Right renal cortex interstitium (tissue), 3 donors: ENCODE data around the gene NUDT9. TPM values are rescaled to one million over a fixed set of nuclear protein-coding genes. Genes with fewer than 3 reads are reported as not detected.
"Not testable (repeated sequence)": the region's sequence is repeated elsewhere in the genome, so short reads cannot be mapped to it uniquely, and the experiment has no call there.

Experiments
- DNase-seq, 3 donors: peaks; one replicate each; pipeline ENCODE4 v3.0.0-alpha.2; 2013; ENCODE audit warnings: low read depth in 3 of 3, low spot score in 2 of 3
- polyA plus RNA-seq, 3 donors: library from polyadenylated mRNA; unstranded; fragments of 120-200 nt; gene quantifications; one replicate each; pipeline ENCODE4 v1.2.1, GENCODE V29; 2013; ENCODE audit not compliant: insufficient read length in 3 of 3

NUDT9 gene
- polyA plus RNA-seq, 3 donors: 76.5 to 79.7 (median 78.8) TPM

DNA sequence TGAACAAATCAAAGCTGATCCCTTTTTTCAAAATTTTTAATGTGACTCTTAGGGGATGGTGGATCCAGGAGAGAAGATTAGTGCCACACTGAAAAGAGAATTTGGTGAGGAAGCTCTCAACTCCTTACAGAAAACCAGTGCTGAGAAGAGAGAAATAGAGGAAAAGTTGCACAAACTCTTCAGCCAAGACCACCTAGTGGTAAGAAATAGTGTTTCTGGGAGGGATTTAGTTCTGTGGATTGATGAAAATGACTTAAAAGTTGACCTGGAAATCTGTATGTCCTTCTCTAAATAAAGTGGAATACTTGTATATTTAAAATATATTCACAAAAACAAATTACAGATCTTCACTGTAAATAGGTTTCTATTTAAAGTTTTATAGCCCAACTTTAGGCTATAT lies 29.2 kb downstream of the NUDT9 start:
- no peak for DNase-seq

DNA sequence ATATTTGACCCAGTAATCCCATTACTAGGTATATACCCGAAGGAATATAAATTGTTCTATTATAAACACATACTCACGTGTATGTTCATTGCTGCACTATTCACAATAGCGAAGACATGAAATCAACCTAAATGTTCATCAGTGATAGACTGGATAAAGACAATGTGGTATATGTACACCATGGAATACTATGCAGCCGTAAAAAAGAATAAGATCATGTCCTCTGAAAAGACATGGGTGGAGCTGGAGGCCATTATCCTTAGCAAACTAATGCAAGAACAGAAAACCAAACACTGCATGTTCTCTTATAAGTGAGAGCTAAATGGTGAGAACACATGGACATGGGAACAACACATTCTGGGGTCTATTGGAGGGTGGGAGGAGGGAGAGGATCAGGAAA lies 36.5 kb downstream of the NUDT9 start:
- no peak for DNase-seq

DNA sequence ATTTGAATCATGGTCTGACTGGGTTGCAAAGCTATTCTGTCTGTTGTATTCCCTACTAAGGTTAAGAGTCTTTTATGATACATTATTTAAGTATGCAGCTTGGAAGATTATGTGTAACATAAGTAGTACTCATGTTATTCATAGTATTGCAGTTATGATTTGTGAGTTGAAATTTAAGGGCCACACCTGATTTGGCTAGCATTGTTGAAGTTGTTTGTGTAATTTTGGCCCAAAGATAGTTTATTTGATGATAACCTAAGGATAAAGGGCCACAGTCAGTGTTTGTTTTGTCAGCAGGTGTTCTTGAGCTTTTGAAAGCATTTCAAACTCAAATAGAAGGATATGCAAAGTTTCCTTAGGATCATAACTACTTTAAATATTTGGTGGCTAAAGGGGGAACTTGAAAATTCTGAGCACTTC lies 38.9 kb downstream of the NUDT9 start:
- DNase-seq: no peak

DNA sequence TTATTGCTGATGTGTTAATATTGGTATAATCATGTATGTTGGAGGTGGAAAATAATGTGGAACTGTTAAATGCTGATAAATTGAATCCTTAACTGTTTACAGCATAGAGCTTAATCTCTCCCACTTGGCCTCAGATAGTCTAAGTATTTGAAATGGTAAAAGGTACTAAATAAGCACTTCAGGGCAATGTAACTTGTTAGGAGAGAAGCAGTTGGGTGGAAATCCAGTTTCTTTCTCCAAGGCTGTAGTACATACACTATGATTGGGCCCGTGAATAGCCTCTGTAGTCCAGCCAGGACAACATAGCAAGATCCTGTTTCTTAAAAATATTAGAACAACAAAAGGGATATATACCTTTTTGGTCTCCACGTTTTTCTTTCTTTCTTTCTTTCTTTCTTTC lies 39.7 kb downstream of the NUDT9 start:
- DNase-seq: no peak

DNA sequence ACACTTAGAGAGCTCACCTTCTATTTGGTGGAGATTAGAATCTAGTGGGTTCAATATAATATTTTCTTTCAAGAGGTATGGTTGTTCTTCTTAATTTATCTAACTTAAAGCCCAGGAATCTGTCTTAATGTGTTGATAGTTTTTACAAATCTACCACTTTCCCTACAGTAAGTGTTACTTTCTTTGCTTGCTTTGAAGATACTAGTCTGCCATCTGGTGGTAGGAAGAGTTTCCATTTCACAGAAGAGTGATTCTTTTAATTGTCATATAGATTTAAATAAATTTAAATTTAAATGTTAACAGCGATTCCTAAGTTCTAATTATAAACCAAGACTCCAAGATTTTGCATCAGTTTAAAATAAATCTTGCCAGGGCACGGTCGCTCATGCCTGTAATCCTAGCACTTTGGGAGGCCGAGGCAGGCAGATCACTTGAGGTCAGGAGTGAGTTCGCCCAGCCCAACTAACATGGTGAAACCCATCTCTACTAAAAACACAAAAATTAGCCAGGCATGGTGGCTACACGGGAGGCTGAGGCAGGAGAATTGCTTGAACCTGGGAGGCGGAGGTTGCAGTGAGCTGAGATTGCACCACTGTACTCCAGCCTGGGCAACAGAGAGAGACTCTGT lies 43.5 kb downstream of the NUDT9 start:
- DNase-seq: peak; percentile 21 to 27 (median 27)

DNA sequence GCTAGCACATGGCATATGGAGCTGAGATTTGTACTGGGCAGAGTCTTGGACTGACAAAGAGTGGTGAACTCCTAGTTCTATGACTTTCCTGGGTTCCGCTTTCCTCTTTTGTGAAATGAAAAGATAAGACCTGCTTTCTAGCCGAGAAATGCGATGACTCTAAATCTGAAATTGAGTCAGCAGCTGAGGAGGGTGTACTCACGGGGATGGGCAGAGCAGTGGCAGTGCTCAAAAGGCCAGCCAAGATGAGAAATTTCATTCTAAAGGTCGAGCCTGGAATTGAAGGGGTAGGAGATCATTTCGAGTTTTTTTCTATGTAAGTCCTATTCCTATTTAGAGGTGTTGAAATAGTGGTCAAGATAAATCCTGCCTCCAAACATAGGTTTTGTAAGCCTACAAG lies 47.0 kb downstream of the NUDT9 start:
- no peak for DNase-seq

DNA sequence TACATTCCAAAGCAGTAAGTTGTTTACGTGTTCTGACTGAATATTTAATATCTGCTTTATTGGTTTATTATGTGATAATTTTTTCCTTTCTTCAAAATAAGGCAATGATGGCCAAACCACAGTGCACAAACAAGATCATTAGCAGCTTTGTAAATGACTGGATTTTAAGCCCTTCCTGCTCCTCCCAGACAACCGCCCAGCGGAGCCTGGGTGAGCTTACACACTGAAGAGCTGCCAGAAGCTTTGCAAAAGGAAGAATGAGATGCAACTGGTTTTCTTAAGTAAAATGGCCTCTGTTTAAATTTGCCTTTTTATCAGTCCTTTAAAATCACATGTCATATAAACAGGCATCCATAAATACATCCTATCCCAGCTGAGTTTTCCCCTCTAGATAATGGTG lies 54.6 kb downstream of the NUDT9 start:
- DNase-seq: no peak

DNA sequence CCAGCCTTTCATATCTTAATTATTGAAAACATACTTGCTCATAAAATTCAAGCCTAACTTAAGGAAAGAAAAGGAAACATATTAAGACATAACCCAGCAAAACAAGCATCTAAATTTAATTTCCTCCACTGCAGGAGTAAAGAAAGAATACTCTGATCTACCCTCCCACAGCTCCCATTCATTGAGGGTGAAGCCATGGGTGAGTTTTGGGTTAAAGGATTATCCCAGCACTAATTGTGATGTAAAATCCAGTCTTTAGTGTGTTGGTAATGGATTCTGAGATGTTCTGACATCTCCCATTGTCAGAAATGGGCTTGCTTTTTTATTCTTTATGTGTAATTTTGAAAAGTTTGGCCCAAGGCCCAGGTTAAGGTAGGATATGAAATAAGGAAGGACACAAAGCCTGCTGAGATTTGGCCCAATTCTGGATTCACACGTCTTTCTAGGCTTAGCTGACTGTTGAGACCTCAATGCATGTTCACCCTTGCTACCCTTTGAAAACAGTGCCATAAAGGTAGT lies 56.4 kb downstream of the NUDT9 start:
- DNase-seq: no peak

DNA sequence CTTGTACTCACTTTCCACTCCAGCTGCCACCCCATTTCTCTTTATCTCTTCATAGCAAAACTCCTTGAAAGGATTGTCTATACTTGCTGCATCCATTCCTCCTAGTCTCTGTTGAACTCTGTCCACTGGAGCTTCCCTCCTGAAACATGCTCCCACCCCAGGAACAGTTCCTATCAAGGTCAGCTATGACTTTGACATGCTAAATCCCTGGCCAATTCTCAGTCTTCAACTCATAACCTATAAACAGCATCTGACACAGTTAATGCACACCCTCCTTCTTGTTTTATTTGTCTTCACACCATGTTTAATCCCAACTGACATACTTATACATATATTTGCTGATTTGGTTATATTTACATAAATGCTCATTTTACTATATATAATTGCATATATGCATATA lies 59.0 kb downstream of the NUDT9 start:
- DNase-seq: no peak

DNA sequence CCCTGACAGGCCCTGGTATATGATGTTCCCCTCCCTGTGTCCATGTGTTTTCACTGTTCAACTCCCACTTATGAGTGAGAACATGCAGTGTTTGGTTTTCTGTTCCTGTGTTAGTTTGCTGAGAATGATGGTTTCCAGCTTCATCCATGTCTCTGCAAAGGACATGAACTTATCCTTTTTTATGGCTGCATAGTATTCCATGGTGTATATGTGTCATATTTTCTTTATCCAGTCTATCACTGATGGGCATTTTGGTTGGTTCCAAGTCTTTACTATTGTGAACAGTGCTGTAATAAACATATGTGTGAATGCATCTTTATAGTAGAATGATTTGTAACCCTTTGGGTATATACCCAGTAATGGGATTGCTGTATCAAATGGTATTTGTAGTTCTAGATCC lies 60.9 kb downstream of the NUDT9 start:
- DNase-seq: not testable (repeated sequence)

DNA sequence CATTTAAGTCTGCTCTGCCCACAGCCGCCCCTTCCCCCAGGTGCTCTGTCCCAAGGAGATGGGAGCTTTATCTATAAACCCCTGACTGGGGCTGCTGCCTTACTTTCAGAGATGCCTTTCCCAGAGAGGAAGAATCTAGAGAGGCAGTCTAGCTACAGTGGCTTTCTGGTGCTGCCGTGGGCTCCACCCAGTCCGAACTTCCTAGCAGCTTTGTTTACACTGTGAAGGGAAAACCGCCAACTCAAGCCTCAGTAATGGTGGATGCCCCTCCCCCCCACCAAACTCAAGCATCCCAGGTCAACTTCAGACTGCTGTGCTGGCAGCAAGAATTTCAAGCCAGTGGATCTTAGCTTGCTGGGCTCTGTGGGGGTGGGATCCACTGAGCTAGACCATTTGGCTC lies 66.3 kb downstream of the NUDT9 start:
- DNase-seq: not testable (repeated sequence)

DNA sequence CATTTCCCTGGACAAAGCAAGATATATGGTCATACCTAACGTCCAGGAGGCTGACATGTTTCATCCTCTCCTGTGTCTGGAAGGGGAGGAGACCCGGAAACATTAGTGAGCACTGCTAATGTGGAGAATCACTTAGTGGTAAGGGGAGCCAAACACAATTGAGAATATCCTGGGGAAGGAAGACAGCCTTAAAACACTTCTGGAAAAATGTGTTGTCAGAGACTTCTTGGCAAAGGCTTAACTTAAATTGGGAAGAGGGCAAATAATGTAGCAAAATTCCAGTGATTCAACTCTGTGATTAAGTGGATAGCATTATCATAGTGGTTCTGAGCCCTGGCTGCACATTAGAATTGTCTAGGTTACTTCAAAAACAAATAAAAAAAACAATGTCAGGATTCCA lies 67.3 kb downstream of the NUDT9 start:
- no peak for DNase-seq

DNA sequence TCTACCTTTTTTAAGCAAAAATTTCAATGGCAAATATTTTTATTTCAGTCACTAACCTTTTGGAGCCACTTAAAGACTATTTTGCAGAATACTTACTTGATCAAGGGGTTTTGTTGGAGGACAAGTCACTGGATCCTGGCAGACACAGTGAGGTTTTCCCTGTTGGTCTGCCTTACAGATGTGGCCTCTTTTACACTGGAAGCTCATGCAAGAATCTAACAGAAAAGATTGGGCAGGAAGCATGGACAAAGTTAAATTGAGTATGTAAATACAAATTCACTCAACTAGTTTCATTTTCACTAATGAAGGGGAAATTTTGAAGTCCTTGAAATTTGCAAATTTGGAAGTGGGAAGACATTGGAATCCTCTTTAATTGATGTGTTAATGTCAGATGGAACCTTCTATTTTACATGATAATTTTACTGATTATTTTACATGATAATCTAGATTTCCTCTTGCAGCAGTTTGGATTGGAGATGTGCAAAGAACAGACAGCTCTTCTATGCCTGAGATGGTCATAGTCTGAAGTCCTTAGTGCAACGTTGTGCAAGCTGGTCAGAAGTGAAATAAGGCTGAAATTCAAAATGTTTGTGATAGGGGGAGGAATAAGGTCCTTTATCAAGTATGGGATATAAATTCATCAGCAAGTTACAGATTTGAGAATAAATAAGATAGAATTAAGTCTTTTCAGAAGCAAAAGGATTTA lies 68.4 kb downstream of the NUDT9 start:
- DNase-seq: no peak

DNA sequence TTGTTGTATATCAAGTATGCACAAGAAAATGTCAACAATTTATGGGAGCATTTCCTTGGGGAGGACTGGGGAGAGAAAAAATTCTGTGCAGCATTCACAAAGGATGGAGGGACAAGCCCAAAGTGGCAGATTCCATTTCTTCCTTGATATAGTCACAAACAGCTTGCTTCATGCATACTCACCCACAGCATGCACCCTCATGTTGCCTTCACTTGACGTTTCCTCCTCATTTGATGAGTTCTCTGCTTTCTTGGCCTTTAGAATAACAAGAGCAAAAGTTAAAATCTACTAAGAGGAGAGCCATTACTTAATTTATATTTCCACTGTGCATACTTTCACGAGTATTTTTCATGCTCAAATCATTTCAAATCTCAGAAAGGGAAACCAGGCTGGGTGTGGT lies 69.1 kb downstream of the NUDT9 start:
- DNase-seq: no peak

DNA sequence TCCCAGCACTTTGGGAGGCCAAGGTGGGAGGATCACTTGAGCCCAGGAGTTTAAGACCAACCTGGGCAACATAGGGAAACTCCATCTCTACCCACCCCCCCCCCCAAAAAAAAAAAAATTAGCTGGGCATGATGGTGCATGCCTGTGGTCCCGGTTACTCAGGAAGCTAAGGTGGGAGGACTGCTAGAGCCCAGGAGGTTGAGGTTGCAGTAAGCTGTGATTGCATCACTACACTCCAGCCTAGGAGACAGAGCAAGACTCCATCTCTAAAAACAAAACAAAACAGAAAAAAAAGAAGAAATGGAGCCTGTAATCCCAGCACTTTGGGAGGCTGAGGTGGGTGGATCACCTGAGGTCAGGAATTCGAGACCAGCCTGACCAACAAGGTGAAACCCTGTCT lies 69.5 kb downstream of the NUDT9 start:
- not testable (repeated sequence) for DNase-seq

DNA sequence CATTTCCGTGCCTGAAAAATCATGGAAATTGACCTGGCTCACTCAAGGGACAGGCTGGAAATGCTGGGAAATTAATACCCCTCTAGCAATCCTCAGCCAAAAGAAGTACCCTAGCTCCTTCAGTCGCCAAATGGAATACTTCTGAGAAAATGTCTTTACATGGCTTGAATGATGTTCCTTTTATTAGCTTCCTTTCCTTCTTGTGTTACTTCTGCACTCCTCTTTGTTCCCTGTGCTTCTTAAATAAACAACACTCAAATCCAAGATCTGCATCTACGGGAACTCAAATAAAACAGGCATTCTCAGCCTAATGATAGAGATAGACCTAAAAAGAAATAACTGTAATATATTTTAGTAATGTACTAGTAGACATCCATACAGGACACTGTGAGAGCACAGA lies 70.7 kb downstream of the NUDT9 start:
- DNase-seq: no peak

DNA sequence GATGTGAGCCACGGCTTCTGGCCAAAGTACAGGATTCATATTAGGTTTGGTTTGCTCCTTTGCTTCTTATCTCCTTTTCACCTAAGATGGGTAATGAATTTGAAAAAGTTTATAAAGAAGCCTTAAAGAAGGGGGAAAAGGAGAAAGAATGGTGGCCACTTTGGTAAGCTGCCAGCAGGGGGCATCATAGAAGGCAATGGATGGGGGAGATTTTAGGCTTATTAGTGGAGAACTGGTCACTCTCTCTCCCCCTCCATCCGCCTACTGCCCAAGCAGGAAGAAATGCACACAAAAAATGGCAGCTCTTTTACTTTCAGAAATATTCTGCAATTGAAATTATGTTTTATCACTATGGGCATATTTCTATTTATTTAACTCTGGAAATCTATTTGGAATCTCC lies 74.8 kb downstream of the NUDT9 start:
- no peak for DNase-seq

DNA sequence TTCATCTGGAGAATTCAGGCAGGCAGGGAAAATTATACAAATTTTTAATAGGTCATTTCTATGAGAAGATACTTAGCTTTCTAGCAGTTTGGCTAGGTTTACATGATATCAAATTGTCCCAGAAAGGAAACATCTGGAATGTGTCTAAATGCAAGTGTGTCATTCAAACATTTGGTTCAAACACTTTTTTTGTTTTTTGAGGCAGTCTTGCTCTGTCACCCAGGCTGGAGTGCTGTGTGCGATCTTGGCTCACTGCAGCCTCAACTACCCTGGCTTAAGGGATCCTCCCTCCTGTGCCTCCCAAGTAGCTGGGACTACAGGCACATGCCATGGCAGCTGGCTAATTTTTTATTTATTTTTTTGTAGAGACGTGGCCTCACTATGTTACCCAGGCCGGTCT lies 75.2 kb downstream of the NUDT9 start:
- no peak for DNase-seq

DNA sequence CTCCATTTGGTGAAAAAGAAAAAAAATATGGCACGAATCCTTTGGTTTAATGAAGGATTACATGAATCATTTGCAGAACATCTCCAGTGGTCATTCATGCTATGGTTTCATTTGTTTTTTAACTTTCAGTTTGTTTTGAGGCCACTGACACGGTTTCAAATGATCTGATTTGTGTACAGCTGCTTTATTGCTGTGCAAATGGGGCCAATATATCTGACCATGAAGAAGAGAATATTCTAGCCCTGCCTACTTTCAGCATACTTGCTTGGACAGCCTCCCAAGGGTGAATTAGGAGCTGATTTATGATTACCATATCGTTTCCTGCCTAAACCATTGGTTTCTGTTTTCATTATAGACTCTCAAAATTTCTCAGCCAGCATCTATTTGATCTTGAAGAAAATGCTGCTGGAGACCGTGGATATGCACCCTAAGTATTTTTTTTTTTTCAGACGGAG lies 76.1 kb downstream of the NUDT9 start:
- DNase-seq: peak in 2 of 3 donors; percentile 21 to 31

DNA sequence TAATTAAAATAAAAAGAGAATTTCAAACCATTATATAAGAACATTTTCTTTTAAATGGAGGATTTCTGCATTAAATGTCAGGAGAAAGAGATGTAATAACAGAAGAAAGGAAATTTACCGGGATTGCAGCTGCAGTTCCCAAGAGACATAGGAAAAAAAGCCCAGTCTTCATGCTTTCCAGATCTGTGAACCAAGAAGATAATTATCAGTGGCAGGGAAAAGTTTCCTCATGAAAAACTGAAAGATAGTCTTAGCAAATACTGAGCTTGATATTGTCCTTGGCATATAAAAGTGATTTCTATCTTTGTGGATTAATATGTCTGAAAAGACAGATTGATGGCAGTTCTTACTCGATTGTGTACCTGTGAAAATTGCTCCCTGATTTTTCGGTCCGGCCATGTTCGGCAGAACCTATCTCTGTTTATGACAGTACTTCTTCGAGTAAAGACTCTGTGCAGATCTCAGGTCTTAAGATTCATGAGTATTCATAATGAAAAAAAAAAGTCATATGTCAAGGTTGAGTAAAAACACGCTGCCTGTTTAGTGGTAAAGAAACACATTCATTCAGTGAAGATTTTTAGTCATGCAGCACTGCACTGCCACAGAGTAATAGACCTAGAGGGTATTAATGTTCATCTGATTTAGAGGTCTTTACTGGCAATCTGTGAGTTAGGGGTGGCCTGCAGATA lies 77.2 kb downstream of the NUDT9 start:
- no peak for DNase-seq

DNA sequence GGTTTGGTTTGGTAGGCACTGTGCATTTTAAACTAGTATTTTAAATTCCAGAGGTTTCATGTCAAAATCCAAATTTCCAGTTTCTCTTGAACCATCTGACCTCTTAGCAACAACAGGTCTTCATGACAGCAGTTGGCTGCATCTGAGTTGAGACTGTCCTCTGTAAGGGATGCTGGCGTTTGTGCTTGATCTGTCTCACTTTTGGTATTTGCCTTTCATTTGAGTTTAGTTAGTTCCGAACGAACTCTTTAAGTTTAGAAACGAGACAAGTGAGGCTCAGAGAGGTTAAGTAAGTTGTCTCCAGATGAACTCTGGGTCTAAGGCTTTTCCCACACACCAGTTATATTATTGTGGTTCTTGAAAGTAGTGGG lies 77.7 kb downstream of the NUDT9 start:
- no peak for DNase-seq
